Measurements from ENCODE around the gene RPL37A.

DNA sequence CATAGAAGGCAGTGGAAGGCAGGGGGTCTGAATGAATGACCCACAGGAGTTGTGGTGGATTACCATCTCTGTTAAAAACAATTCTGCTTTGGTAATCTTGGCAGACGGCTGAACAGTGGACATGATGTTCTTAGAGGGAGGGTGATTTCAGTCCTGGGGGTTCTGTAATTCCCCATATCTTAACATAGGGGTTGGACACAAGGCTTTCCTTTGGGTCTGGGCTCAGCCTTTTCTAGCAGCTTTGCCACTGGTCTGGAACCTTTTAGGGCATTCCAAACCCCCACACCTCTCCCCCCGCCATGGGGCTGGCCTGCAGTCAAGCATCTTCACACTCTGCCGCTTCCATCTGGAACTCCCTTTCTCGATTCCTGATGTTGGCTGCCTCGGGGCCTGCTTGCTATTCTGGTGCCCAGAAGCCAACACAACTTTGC lies 50.3 kb downstream of the RPL37A start:
- TF ChIP-seq GATA2 (IDR thresholded peaks at IDR 0.05; ENCODE audit: low read depth, low read length) (no peak), GATA3 (IDR thresholded peaks at IDR 0.05; ENCODE audit: low read depth, low read length) (no peak)

All from SH-SY5Y (cell line).